ENCODE measurements around the gene LPGAT1. TPM values are rescaled to one million over a fixed set of nuclear protein-coding genes. Genes with fewer than 3 reads are reported as not detected.

The LPGAT1 gene
- polyA plus RNA-seq, 3 donors: 24.4 to 26.0 (median 25.6) TPM

- no peak for DNase-seq (ENCODE audit: low read depth in 3 of 3, low spot score in 2 of 3)
These were observed 49.3 kb downstream of the LPGAT1 start for GRCh38 chr1:211781260-211781659.

- DNase-seq (ENCODE audit: low read depth in 3 of 3, low spot score in 2 of 3): no peak
These were observed 55.4 kb downstream of the LPGAT1 start for GRCh38 chr1:211775170-211775569.

DNA sequence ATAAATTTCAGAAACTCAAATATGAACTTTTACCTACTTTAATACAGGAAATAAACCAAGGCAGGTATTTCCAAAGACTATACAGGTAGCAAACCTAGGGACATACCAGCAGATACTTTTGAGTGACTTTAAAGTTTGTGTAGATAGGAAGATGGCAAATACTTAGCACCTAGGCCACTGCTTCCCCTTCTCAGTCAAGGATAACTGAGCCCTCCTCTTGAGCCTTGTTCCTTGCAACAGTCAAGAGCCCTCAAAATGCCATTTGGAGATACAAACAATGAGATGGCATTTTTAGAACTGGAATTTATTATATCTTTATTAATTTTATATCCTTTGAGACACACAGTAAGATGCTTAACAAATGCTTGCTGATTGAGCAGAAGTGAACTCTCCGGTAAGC lies 65.9 kb downstream of the LPGAT1 start:
- DNase-seq (ENCODE audit: low read depth in 3 of 3, low spot score in 2 of 3): no peak

DNA sequence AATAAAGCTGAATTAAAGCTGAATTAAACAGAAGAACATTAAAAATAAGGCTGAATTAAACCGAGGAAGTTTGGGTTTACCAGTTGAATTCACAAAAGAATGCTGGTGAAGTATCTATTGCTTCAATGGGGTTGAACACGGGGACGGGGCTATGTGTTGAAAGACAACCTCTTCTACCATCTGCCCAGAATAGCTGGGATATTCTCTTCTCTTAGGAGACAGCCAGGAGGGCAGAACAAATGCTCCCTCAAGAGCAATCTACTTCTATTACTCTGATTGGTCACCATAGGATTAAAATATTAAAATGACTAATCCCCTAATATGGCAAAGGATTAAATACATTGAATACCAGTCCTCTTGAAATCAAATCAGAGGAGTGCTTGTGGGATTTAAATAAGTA lies 68.4 kb downstream of the LPGAT1 start:
- no peak for DNase-seq (ENCODE audit: low read depth in 3 of 3, low spot score in 2 of 3)

DNA sequence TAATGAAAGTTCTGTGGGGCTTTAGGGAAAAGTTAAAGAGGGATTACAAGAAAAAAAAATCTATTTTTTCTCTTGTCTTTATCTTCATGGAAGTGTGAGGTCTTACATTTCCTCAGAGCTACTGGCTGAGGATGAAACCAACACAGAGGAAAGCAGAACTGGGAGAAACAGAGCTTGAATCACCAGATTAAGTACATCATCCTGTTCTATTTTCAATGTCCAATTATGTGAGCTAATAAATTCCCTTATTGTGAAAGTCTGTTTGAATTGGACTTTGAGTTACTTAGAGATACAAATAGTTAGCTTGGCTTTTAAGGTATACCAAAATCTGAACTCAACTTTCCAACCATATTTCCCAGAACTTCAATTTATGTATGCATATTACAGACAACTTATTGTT lies 69.2 kb downstream of the LPGAT1 start:
- DNase-seq (ENCODE audit: low read depth in 3 of 3, low spot score in 2 of 3): no peak

GRCh38 chr1:211756471-211757020 lies 74.0 kb downstream of the LPGAT1 start:
- DNase-seq (ENCODE audit: low read depth in 3 of 3, low spot score in 2 of 3): no peak

DNA sequence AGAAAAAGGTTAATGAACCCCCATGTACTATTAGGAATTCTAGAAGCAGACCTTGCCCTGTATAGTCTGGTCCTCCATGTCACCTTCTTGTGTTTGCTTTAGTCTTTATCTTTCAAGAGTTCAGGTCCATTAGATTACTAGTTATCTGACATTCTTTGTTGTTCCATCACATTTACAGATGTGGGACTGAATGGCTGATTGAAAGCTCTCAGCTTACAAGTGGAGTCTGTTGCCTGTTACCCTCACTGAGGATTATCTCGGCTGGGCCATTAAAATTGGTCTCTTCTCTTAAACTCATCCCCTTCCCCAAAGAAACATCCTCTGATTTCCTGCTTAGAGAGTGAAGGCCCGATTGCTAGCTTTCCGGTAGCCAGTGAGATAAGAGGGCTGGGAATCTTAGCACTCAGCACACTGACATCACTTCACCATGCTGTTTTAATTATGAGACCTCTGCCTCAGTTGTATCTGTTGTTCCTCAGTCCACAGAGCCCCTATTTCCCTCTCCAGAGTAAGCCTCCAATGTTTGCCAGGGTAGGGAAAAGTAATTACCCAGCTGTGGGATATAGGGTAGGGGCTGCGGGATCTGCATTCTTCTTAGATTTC lies 76.8 kb downstream of the LPGAT1 start:
- no peak for DNase-seq (ENCODE audit: low read depth in 3 of 3, low spot score in 2 of 3)

DNA sequence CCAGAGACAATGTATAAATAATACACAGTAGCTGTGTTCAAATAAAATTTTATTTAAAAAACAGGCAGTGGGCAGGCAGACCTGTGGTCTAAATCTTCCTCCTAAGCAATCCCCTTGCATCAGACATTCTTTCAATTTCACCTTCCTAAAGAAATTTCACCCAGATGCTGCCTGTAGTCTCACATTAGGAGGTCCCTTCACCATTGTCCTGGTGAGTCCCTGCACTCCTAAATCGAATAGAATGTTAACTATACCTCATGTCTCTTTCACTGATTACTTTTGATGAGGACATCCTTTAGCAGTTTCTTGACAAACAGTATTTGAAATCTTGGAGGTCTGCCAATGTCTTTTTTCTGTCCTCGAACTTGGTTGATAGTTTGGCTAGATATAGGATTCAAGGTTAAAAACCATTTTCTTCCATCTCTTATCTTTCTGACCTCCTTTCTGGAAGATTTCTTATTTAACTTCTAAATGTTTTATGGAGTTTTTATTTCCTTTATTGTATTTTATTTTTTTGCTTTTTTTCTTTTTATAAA lies 77.5 kb downstream of the LPGAT1 start:
- DNase-seq (ENCODE audit: low read depth in 3 of 3, low spot score in 2 of 3): no peak

DNA sequence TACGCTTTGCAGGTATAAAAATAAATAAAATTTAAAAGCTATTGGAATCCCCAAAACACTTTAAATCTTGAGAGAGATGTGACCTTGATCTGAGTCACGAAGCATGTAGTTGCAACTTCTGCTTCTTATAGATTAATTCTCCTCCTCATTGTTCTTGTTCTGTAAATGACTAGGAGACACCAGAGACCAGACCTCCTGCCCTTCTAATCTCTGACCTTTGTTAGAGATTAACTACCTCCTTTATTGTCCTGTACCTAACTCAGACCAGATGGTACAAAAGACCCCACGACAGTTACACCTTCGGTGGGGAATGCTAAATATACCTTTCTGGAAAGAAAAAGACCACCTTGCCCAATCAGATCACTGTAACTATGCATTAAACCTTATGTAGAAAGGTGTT lies 78.2 kb downstream of the LPGAT1 start:
- DNase-seq (ENCODE audit: low read depth in 3 of 3, low spot score in 2 of 3): no peak

DNA sequence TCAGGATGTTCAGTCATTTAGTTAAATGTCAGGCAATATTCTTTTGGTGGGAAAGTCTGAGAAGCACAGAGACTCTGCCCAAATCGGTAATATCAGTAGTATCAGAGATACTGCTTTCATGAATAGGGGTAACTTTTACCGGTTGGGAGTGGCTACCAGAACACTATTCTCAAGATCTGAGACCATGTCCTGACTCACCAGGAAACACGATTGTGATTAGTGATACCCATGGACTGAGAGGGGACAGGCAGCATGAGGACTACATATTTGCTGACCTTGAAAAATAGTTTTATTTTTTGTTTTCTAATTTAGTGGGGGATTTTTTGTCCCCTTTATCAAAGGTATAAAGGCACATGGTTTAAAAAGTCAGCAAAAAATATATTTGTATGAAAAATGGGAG lies 79.1 kb downstream of the LPGAT1 start:
- DNase-seq (ENCODE audit: low read depth in 3 of 3, low spot score in 2 of 3): no peak

GRCh38 chr1:211750599-211750998 lies 80.0 kb downstream of the LPGAT1 start:
- DNase-seq (ENCODE audit: low read depth in 3 of 3, low spot score in 2 of 3): no peak

DNA sequence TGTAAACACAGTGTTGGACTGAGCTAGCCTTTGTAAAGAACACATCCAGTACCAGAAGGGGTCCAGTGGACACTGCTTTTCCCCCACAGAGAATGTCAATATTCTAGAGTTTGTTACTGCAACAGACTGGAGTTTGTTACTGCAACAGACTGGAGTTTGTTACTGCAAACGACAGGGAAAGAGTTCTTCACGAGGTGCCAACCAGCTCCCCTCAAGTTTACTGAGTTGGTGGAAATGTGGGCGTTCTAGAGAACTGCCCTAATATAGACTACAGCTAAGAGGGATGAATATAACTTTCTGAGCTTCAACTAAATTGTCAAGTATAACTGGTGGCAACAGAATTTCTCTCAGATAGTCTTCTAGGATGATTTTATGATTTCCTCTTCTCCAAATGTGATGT lies 81.3 kb downstream of the LPGAT1 start:
- no peak for DNase-seq (ENCODE audit: low read depth in 3 of 3, low spot score in 2 of 3)

GRCh38 chr1:211748810-211749209 lies 81.8 kb downstream of the LPGAT1 start:
- DNase-seq (ENCODE audit: low read depth in 3 of 3, low spot score in 2 of 3): no peak

DNA sequence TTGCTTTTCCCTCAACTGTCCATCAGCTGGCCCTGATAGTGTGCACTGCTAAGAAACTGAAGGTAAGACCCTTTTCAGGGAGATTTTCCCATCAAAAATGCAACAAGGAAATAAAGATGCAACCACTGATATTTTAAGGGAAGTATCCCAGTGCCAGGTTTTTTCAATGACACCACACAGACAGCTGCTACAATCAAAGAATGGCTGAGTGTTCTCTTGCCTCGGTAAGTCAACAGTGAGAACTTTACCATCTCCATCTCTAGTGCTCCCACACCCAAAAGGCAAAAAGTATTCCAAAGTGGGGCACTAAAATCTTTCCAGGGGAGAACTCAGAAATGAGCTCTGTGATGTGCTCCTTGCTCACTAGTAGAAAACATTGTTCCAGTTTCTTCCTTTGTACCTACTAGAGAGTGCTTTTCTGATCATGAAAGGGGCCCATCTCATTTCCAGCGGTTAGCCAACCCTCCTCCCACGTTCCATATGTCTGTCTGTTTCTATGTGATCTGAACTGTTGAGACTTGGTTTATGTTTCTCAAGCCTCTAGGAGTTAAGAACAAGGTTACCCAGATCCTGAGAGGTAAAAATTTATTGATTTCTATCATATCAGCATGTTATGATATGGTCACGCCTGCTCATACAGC lies 87.6 kb downstream of the LPGAT1 start:
- no peak for DNase-seq (ENCODE audit: low read depth in 3 of 3, low spot score in 2 of 3)

GRCh38 chr1:211742272-211742671 lies 88.3 kb downstream of the LPGAT1 start:
- DNase-seq (ENCODE audit: low read depth in 3 of 3, low spot score in 2 of 3): no peak

DNA sequence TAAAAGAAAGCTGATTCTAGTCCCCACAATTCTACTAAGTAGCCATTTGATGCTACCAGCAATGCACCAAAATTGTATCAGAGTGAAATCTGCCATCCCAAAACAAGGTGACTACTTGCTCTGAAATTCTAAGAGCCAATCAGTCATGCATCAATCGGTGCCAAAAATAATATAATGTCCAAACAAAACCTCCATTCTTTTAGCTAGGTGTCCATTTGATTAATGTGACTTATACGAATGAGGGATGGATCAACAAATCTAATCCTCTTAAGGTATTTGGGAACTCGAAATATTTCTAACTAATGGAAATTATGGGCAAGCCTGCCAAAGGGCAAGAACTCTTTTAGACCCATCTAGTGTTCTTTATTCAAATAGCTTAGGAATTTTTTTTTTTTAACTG lies 88.8 kb downstream of the LPGAT1 start:
- no peak for DNase-seq (ENCODE audit: low read depth in 3 of 3, low spot score in 2 of 3)

- no peak for DNase-seq (ENCODE audit: low read depth in 3 of 3, low spot score in 2 of 3)
These were observed 89.4 kb downstream of the LPGAT1 start for GRCh38 chr1:211741116-211741515.

DNA sequence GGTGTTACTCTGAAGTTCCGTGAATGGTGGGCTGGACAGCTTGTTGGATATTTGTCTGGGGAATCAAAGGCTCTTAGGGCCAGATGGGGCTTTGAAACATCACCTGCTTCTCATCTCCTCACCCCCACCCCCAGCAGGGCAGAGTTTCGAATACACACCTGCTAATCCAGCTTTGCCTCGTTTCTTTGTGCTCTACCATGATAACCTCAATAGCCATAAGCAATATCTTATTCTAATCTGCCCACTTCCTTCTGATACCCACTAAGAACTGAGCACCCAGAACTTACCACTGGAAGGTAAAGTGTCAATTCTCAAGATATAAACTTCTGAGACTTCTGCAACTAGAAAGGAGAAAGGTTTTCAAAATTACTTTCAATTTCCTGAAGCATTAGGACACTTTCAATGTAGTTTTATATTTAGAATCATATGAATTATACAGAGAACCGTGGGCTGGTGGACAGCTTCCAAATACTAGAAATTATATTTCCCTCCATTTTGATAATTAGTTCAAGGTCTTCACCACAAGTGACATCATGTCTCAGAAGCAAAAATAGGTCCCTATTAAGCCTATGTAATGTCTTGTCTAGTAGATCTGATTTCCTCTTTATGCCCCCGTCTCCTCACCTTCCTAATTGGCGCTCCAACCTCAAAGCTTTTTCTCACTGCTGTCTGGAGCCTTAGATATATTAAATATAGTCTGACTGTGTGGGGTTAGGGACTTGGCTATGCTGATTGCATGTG lies 90.7 kb downstream of the LPGAT1 start:
- DNase-seq (ENCODE audit: low read depth in 3 of 3, low spot score in 2 of 3): no peak

DNA sequence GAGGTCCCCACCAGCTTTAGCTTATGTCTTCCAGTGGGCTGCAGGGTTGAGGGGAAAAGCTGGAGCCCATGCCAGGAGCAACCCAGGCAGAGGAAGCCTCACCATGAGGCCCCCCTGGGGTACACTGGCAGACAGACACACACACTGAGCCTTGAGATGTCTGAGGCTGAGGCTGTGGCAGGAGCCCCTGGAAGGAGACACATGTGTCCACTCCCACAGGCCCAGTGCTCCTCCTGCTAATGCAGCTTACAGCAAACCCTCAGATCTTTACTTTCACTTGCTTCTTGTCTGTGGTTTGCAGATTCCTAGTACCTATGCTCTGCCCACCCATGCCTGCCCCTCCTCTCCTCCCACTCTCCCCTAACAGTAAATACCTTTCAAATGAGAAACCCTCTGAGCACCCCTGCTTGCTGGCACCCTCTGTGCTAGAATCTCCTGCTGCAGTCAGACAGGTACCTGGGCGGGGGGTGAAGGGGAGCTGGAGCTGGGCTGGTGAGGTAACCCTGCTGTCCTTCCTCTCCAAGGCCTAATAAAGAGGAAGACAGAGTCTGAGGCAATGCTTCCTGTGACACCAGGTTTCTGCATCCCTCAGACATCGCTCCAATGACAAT lies 91.8 kb downstream of the LPGAT1 start:
- no peak for DNase-seq (ENCODE audit: low read depth in 3 of 3, low spot score in 2 of 3)

DNA sequence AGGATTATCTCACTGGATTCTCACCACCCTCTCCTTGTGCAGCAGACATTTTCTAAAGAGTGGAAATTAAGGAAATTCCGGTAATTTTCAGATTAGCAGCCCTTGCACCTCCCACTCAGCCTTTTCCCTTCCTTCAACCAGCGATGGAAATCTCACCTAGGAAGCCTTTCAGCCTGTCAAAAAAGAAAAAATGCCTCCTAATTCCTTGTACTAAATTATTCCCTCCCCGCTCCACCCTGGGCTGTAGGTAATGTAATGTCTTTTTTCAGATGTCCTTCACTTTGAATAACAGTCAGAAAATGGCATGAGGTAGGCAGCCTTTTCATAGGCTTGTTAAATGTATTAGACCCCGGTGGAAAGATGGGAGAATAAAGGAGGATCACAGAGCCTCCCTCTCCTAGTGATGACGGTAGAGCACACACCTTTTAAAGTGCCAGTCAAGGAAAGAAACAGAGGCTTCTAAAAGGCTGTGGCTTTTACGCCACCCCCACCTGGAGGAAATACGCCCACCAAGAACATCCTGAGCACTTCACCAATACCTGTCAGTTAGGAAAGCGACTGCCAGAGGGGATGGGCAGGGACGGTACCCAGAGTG lies 92.4 kb downstream of the LPGAT1 start:
- DNase-seq (ENCODE audit: low read depth in 3 of 3, low spot score in 2 of 3): no peak

Measured in right renal cortex interstitium (tissue), 3 donors.